HG03521 (cell line): Measurements from ENCODE around the gene RAB11FIP3.

Experiments
- ATAC-seq: cut with Tn5 transposase; IDR thresholded peaks from one replicate; pipeline ENCODE4 v1.9.1; 2021; ENCODE audit warnings: mild to moderate bottlenecking, moderate library complexity; ENCODE audit not compliant: unreplicated experiment

RAB11FIP3 gene

GRCh38 chr16:548586-548985, 123.1 kb downstream of the RAB11FIP3 start:
- no peak for ATAC-seq

GRCh38 chr16:549544-550263, 124.3 kb downstream of the RAB11FIP3 start:
- ATAC-seq = no peak

DNA sequence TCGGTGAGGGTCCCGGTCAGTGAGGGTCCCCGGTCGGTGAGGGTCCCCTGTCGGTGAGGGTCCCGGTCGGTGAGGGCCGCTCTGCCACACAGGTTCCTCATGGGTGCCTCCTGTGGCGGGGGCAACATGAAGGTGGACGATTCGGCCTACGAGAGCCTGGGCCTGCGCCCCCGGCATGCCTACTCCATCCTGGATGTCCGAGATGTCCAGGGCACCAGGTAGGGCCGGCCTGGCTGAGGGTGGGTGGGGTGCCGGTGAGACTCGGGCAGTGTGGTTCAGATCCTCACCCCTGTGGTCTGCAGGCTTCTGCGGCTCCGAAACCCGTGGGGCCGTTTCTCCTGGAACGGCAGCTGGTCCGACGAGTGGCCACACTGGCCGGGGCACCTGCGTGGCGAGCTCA, 125.8 kb downstream of the RAB11FIP3 start:
- no peak for ATAC-seq

DNA sequence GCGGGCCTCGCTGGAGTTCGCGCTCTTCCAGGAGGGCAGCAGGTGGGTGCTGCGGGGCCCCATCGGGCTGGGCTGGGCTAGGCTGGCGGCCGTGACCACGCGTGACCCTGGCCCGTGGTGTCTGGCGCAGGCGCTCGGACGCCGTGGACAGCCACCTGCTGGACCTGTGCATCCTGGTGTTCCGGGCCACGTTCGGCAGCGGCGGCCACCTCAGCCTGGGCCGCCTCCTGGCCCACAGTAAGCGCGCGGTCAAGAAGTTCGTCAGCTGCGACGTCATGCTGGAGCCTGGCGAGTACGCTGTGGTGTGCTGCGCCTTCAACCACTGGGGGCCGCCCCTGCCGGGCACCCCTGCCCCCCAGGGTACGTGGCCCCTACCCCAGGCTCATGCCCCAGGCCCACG, 126.7 kb downstream of the RAB11FIP3 start:
- ATAC-seq = no peak

DNA sequence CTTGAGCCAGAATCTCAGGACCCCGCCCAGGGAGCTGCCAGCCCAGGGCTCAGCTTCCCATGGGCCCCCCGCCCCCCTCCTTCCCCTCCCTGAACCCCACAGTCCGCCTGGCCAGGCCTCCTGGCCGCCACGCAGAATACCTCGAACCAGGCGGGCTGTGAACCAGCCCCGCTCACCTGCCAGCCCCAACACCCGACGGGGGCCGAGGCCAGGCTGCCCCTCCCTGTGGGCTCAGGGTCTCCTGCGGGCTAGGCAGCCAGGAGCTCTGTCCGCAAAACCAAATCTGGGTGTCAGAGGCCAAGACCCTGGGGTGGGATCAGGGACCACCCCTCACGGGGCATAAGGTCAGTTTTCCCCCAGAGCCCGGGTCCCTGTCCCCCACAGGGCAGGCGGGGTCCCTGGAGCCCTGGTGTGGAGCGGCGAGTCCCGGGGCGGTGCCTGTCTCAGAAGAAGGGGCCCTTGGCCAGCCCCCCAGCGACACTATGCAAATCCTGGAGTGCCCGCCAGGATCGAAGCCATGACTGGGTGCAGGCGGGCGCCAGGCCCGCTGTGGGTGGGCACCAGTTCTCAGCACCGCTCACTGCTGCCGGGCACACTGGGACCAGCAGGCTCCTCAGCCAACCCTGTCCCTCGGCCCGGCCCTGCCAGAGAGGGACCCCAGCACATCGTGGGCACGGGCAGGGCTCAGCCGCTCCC, 128.3 kb downstream of the RAB11FIP3 start:
- no peak for ATAC-seq

- no peak for ATAC-seq
Observed at GRCh38 chr16:554297-554621, 128.8 kb downstream of the RAB11FIP3 start.

- no peak for ATAC-seq
Observed at GRCh38 chr16:554640-555365, 129.4 kb downstream of the RAB11FIP3 start.

- no peak for ATAC-seq
Observed at GRCh38 chr16:555528-556473, 130.4 kb downstream of the RAB11FIP3 start.

DNA sequence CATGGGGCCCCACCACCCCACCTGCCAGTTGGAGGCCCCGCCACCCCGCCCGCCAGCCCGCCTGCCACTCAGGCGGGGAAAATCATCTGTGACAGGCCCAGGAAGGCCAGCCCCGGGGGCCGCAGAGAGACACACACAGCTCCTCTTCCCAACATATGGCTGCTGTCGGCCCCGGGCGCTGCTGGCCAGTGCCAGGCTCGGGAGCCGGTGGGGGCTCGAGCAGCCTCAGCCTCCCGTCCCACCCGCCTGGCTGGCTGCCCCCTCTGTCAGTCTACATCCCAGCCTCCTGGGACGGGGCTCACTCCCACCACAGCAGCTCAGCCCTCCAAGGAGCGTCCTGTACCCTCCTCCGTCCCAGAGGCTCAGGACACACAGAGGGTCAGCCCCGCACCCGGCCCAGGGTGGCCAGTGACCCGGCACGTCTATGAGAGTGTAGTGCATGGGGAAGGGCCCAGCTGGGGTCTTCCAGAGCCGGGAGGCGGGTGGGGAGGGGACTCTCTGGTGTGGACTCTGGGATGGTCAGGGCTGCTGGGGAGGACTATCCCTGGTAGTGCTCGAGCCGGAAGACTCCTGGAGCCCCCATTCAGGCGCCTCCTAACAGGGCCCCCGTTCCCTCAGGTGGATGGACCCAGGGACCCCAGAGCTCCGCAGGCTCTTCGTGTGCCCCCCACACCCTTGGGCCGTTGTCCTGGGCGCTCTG, 131.2 kb downstream of the RAB11FIP3 start:
- ATAC-seq = no peak

GRCh38 chr16:557463-558297, 132.2 kb downstream of the RAB11FIP3 start:
- no peak for ATAC-seq

DNA sequence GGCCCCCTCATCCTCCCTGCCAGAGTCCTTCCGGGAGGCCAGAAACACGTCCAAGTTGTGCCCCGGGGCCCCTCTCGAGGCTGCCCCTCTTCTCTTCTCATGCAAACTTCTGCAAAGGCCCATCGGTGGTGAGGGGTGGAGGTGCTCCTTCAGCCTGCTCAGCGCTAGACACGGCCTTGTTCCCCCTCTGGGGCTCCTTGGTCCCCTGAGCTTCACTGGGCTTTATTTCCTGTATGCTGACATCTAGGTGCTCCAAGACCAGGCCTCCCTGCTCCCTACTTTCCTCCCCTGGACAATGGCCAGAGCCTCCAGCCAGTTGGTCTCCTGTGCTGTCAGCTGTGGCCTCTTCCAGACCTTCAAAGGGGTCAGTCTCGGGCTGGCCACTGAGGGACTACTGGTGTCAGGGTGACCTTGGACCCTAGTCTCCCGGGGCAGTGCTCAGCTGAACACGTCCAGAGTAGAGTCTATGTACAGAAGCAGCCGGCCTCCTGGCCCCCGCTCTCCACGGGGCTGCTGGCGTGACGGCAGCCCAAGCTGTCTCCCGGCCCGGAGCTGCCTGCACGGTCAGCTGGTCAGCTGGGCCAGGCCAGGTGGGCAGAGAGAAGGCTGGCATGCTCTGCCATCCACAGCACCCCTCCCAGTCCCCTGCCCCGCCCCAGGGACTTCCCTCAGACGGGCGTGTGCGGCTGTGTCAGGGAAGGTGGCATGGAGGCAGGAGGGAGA, 133.0 kb downstream of the RAB11FIP3 start:
- no peak for ATAC-seq

DNA sequence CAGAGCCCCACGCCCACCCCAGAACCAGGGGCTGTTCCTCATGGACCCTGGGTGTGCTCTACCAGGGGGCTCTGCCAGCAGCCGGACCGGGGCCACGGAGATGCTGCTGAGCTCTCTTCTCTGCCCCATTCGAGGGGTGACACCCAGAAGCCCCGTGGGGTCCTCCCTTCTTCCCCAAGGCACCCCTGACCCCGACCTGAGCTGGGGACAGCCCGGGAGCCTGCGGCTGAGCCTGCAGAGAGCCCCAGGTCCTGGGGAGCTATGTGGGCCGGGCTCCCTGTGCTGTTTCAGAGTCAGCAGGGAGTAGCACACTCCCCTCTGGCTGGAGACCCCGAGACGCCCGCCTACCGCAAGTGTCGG, 133.6 kb downstream of the RAB11FIP3 start:
- ATAC-seq = no peak

DNA sequence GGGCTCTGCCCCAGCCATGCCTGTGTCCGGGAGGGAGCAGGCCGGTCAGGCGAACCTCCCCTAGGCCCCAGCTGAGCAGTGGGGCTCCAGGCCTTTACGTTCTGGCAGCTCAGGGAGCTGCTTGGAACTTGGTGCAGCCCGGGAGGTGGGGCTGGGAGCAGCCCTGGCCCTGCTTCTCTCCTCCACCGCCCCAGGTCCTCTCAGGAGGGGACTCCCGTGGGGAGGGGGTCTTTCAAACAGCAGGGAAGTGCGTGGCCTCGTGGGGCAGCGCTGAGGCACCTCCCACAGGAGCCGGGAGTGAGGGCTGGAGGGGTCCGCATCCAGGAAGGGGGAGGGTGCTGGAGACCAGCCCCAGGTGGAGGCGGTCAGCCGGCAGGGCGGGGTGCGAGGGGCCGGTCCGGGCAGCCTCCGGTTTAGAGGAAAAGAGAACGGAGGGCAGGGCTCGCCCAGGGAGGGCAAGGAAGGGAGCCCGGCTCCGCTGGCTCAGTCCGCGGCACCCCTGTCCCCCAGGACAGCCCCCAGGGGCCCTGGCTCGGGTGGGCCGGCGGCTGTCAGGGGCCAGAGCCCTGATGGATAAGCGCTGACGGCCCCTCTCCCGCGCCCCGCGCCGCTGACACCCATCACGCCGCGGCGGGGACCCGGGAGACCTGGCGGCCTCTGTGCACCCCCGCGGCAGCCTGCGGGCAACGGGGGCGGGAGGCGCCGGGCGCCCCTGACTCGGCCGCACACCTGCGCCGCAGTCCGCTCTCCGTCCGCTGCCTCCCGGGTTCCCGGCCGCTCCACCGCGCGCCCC, 134.2 kb downstream of the RAB11FIP3 start:
- ATAC-seq = no peak

- no peak for ATAC-seq
Observed at GRCh38 chr16:560204-560700, 134.8 kb downstream of the RAB11FIP3 start, which contains the start of gene PRR35. TSS of gene PRR35 (plus strand) at chr16:560394. CDS start at chr16:563295, 2,901 bp downstream.

GRCh38 chr16:560701-561412, 135.4 kb downstream of the RAB11FIP3 start:
- no peak for ATAC-seq

GRCh38 chr16:561413-561794, 136.0 kb downstream of the RAB11FIP3 start:
- ATAC-seq = no peak
